Neuronal stem cell (in vitro differentiated cells): ENCODE data around the gene ZNF133.

ENCODE experiments used
- DNase-seq: peaks from one replicate; pipeline ENCODE4 v3.0.0-alpha.2; 2013; ENCODE audit warnings: low spot score
- H2AFZ ChIP-seq: one replicate; pipeline ENCODE4 v1.6.1; 2013; ENCODE audit warnings: mild to moderate bottlenecking, low read length, inconsistent platforms
- H2AK5ac ChIP-seq: 2 replicates; pipeline ENCODE4 v1.6.1; 2013; ENCODE audit warnings: low read depth, mild to moderate bottlenecking, inconsistent platforms, low read length, moderate library complexity, mixed read lengths
- H2BK120ac ChIP-seq: 2 replicates; pipeline ENCODE4 v1.6.1; 2013; ENCODE audit warnings: low read depth, mild to moderate bottlenecking, inconsistent platforms, low read length, moderate library complexity, mixed read lengths
- H2BK12ac ChIP-seq: one replicate; pipeline ENCODE4 v1.6.1; 2013; ENCODE audit warnings: low read length, inconsistent platforms
- H2BK15ac ChIP-seq: 2 replicates; pipeline ENCODE4 v1.6.1; 2013; ENCODE audit warnings: mild to moderate bottlenecking, low read length, inconsistent platforms, mixed read lengths
- H2BK5ac ChIP-seq: one replicate; pipeline ENCODE4 v1.6.1; 2013; ENCODE audit warnings: inconsistent platforms, mild to moderate bottlenecking, low read length, moderate library complexity
- H3K14ac ChIP-seq: one replicate; pipeline ENCODE4 v1.6.1; 2013; ENCODE audit warnings: low read length, inconsistent platforms
- H3K18ac ChIP-seq: 2 replicates; pipeline ENCODE4 v1.6.1; 2013; ENCODE audit warnings: low read length, inconsistent platforms
- H3K23ac ChIP-seq: 2 replicates; pipeline ENCODE4 v1.6.1; 2013; ENCODE audit warnings: low read depth, mild to moderate bottlenecking, mixed read lengths, low read length, inconsistent platforms; ENCODE audit not compliant: poor library complexity
- H3K27ac ChIP-seq: replicated peaks from 3 replicates; pipeline ENCODE4 v1.5.1; 2013; ENCODE audit warnings: low read length, inconsistent platforms
- H3K27me3 ChIP-seq, 3 experiments: 2 replicates each; pipeline ENCODE4 v1.6.1; 2013; ENCODE audit warnings: low read length in 3 of 3, mild to moderate bottlenecking in 2 of 3, inconsistent platforms in 1 of 3, low read depth in 1 of 3, mixed read lengths in 1 of 3, moderate library complexity in 1 of 3; ENCODE audit not compliant: control insufficient read depth in 3 of 3, insufficient read depth in 3 of 3
- H3K36me3 ChIP-seq, 2 donors: replicated peaks in 1 of 2; 2 replicates each; pipeline ENCODE4 v1.6.1; 2013; ENCODE audit warnings: low read length in 2 of 2; ENCODE audit not compliant: control insufficient read depth in 2 of 2, insufficient read depth in 2 of 2
- H3K4ac ChIP-seq: 2 replicates; pipeline ENCODE4 v1.6.1; 2013; ENCODE audit warnings: inconsistent platforms, mild to moderate bottlenecking, low read length, moderate library complexity
- H3K4me1 ChIP-seq, 2 donors: 1 replicate in 1 of 2; 2 replicates in 1 of 2; pipeline ENCODE4 v1.6.1; 2013; ENCODE audit warnings: low read length in 2 of 2, low read depth in 1 of 2; ENCODE audit not compliant: control insufficient read depth in 2 of 2, insufficient read depth in 1 of 2
- H3K4me2 ChIP-seq: one replicate; pipeline ENCODE4 v1.6.1; 2013; ENCODE audit warnings: mild to moderate bottlenecking, low read length, inconsistent platforms; ENCODE audit not compliant: insufficient read depth, poor library complexity, severe bottlenecking
- H3K4me3 ChIP-seq, 2 donors: 2 replicates each; pipeline ENCODE4 v1.5.1; 2013; ENCODE audit warnings: low read length in 2 of 2, mild to moderate bottlenecking in 2 of 2, inconsistent platforms in 1 of 2, moderate library complexity in 1 of 2
- H3K79me1 ChIP-seq: one replicate; pipeline ENCODE4 v1.6.1; 2013; ENCODE audit warnings: low read depth, mild to moderate bottlenecking, inconsistent platforms, low read length, moderate library complexity
- H3K9ac ChIP-seq: one replicate; pipeline ENCODE4 v1.6.1; 2013; ENCODE audit warnings: mild to moderate bottlenecking, low read depth, low read length, inconsistent platforms; ENCODE audit not compliant: poor library complexity
- H3K9me3 ChIP-seq, 2 donors: replicated peaks in 1 of 2; 2 replicates each; pipeline versions ENCODE3 to v1.6.1; 2013; ENCODE audit warnings: low read length in 2 of 2, mild to moderate bottlenecking in 2 of 2, inconsistent platforms in 1 of 2, low read depth in 1 of 2, mixed read lengths in 1 of 2, moderate library complexity in 1 of 2; ENCODE audit not compliant: control insufficient read depth in 2 of 2, insufficient read depth in 1 of 2
- H4K8ac ChIP-seq: one replicate; pipeline ENCODE4 v1.6.1; 2013; ENCODE audit warnings: low read depth, mild to moderate bottlenecking, inconsistent platforms, low read length, moderate library complexity
- H4K91ac ChIP-seq: one replicate; pipeline ENCODE4 v1.6.1; 2013; ENCODE audit warnings: low read length, low read depth, mild to moderate bottlenecking, inconsistent platforms; ENCODE audit not compliant: poor library complexity
- WGBS, 2 donors: extraction: QIAGEN DNeasy Blood & Tissue Kit; methylation state at CpG; one replicate each; pipeline ENCODE4 v1.1.7; 2013; ENCODE audit warnings: missing lambda C conversion rate in 2 of 2, mixed read lengths in 1 of 2; ENCODE audit not compliant: insufficient read length in 2 of 2, insufficient replicate concordance in 1 of 2; ENCODE audit errors: extremely low coverage in 2 of 2; 5-methylcytosine and 5-hydroxymethylcytosine counted together

Gene ZNF133

GRCh38 chr20:18310051-18310450 is 21.7 kb downstream of the ZNF133 start:
- H3K4me2 ChIP-seq, result no peak overlapping the region
- H3K4me3 ChIP-seq, result no peak overlapping the region
- no peaks in the 10 kb centered on the region for H3K79me1 ChIP-seq
- H3K27ac ChIP-seq, result no peak overlapping the region
- no peak overlapping the region for H3K4ac ChIP-seq
- H2BK5ac ChIP-seq, result no peak overlapping the region
- no CpG with 5 or more reads among the region's 5 CpGs for WGBS, 2 donors
- H3K4me1 ChIP-seq, result no peaks in the 10 kb centered on the region
- no peak overlapping the region for H4K91ac ChIP-seq
- no peak overlapping the region for H2BK15ac ChIP-seq
- no peak overlapping the region for H3K14ac ChIP-seq
- no peak overlapping the region for H3K9ac ChIP-seq
- H3K9me3 ChIP-seq, result no peaks in the 10 kb centered on the region
- H2BK12ac ChIP-seq, result no peak overlapping the region
- H2AK5ac ChIP-seq, result no peak overlapping the region
- DNase-seq, result no peak
- H3K18ac ChIP-seq, result no peak overlapping the region
- peaks cover 10 to 48% of the 10 kb centered on the region in 2 donors for H3K36me3 ChIP-seq
- no peaks in the 10 kb centered on the region for H3K27me3 ChIP-seq
- no peak overlapping the region for H2AFZ ChIP-seq
- no peak overlapping the region for H3K23ac ChIP-seq
- no peak overlapping the region for H2BK120ac ChIP-seq
- H4K8ac ChIP-seq, result no peak overlapping the region

- no peak overlapping the region for H2BK120ac ChIP-seq
- no peak overlapping the region for H2BK12ac ChIP-seq
- H3K4me1 ChIP-seq, result no peaks in the 10 kb centered on the region
- no peak overlapping the region for H3K23ac ChIP-seq
- no peak overlapping the region for H4K8ac ChIP-seq
- no peaks in the 10 kb centered on the region for H3K79me1 ChIP-seq
- H2AFZ ChIP-seq, result no peak overlapping the region
- no peak overlapping the region for H3K27ac ChIP-seq
- no peak overlapping the region for H4K91ac ChIP-seq
- H2AK5ac ChIP-seq, result no peak overlapping the region
- no peak overlapping the region for H3K4me3 ChIP-seq
- H2BK5ac ChIP-seq, result no peak overlapping the region
- H2BK15ac ChIP-seq, result no peak overlapping the region
- no peak for DNase-seq
- H3K4ac ChIP-seq, result no peak overlapping the region
- H3K9ac ChIP-seq, result no peak overlapping the region
- H3K27me3 ChIP-seq, result no peaks in the 10 kb centered on the region
- no peak overlapping the region for H3K14ac ChIP-seq
- no peaks in the 10 kb centered on the region for H3K9me3 ChIP-seq
- H3K18ac ChIP-seq, result no peak overlapping the region
- peaks cover 12 to 48% of the 10 kb centered on the region in 2 donors for H3K36me3 ChIP-seq
- H3K4me2 ChIP-seq, result no peak overlapping the region
These were observed 22.3 kb downstream of the ZNF133 start for GRCh38 chr20:18310592-18310991.

- no peak overlapping the region for H2BK120ac ChIP-seq
- H3K4me1 ChIP-seq, result no peaks in the 10 kb centered on the region
- no CpG with 5 or more reads among the region's 9 CpGs for WGBS, 2 donors
- DNase-seq, result no peak
- H3K23ac ChIP-seq, result no peak overlapping the region
- H3K27ac ChIP-seq, result no peak overlapping the region
- H2BK12ac ChIP-seq, result no peak overlapping the region
- no peak overlapping the region for H3K9ac ChIP-seq
- H3K18ac ChIP-seq, result no peak overlapping the region
- no peak overlapping the region for H3K4me3 ChIP-seq
- H3K9me3 ChIP-seq, result peaks cover 0 to 5% of the 10 kb centered on the region in 2 donors
- H2AFZ ChIP-seq, result no peak overlapping the region
- peaks cover 6% of the 10 kb centered on the region for H3K79me1 ChIP-seq
- no peak overlapping the region for H3K14ac ChIP-seq
- no peak overlapping the region for H2BK15ac ChIP-seq
- H3K27me3 ChIP-seq, result no peaks in the 10 kb centered on the region
- H3K4ac ChIP-seq, result no peak overlapping the region
- H2BK5ac ChIP-seq, result no peak overlapping the region
- no peak overlapping the region for H3K4me2 ChIP-seq
- peaks cover 23 to 50% of the 10 kb centered on the region in 2 donors for H3K36me3 ChIP-seq
- H4K91ac ChIP-seq, result no peak overlapping the region
- H4K8ac ChIP-seq, result no peak overlapping the region
- no peak overlapping the region for H2AK5ac ChIP-seq
These were observed 24.4 kb downstream of the ZNF133 start for GRCh38 chr20:18312723-18313122.

GRCh38 chr20:18313411-18313810 is 25.1 kb downstream of the ZNF133 start:
- H3K4ac ChIP-seq, result no peak overlapping the region
- no peak overlapping the region for H2AK5ac ChIP-seq
- WGBS, 2 donors, result no CpG with 5 or more reads among the region's 1 CpG
- no peak overlapping the region for H2BK5ac ChIP-seq
- H3K4me1 ChIP-seq, result no peaks in the 10 kb centered on the region
- no peak overlapping the region for H3K9ac ChIP-seq
- H3K4me2 ChIP-seq, result no peak overlapping the region
- H2AFZ ChIP-seq, result no peak overlapping the region
- peaks cover 23 to 50% of the 10 kb centered on the region in 2 donors for H3K36me3 ChIP-seq
- no peak overlapping the region for H2BK15ac ChIP-seq
- DNase-seq, result no peak
- no peak overlapping the region for H2BK120ac ChIP-seq
- no peak overlapping the region for H3K27ac ChIP-seq
- H4K91ac ChIP-seq, result no peak overlapping the region
- H3K14ac ChIP-seq, result no peak overlapping the region
- no peak overlapping the region for H3K23ac ChIP-seq
- H3K9me3 ChIP-seq, result peaks cover 0 to 5% of the 10 kb centered on the region in 2 donors
- H3K4me3 ChIP-seq, result no peak overlapping the region
- H3K27me3 ChIP-seq, result no peaks in the 10 kb centered on the region
- H4K8ac ChIP-seq, result no peak overlapping the region
- no peak overlapping the region for H3K18ac ChIP-seq
- H2BK12ac ChIP-seq, result no peak overlapping the region
- peaks cover 6% of the 10 kb centered on the region for H3K79me1 ChIP-seq
